HG03108 (cell line): ENCODE data around the gene TNK1.

Experiments used
- ATAC-seq: cut with Tn5 transposase; IDR thresholded peaks from one replicate; pipeline ENCODE4 v1.9.1; 2021; ENCODE audit warnings: moderate library complexity; ENCODE audit not compliant: unreplicated experiment

The TNK1 gene

DNA sequence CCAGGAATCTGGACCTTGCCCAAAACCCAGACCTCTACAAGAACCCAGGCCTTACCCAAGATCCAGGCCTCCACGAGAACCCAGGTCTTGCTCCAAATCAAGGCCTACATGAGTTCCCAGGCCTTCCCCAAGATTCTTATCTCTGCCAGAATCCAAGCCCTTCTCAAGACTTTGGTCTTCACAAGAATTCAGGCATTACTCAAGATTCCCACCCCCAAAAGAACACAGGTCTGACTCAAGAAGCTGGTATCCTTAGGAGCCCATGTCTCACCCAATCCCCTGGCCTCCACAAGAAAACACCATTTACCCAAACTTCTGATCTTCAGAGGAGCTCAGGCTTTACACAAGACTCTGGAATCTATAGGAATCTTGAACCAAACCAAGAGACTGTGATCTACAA lies 50.3 kb downstream of the TNK1 start:
- ATAC-seq = no peak

GRCh38 chr17:7432296-7432695 lies 51.4 kb downstream of the TNK1 start:
- ATAC-seq = no peak

DNA sequence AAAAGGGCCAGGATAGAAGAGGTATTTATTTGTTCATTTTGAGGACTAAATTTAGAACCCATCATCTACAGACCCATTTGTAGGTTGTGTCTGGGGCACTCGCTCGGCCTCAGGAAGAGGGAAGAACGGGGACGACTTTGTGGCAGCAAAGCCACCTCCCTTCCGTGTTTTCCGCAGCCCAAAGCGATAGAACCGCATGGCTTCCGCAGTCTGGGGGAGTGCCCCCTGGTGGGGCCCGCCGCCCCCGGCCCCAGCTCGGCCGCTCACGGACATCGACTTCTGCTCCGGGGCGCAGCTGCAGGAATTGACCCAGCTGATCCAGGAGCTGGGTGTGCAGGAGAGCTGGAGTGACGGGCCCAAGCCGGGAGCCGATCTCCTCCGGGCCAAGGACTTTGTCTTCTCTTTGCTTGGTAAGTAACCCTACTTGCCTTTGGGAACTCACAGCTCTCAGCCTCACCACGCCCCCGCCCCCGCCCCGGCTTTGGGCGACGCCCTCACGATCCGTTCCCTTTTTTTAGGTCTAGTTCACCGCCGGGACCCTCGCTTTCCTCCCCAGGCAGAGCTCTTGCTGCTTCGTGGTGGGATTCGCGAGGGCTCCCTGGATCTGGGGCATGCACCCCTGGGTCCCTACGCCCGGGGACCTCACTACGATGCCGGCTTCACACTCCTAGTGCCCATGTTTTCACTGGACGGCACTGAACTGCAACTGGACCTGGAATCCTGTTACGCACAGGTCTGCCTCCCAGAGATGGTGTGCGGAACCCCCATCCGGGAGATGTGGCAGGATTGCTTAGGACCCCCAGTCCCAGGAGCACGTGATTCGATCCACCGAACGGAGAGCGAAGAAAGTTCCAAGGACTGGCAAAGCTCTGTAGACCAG lies 55.0 kb downstream of the TNK1 start:
- ATAC-seq = peak; percentile 13

DNA sequence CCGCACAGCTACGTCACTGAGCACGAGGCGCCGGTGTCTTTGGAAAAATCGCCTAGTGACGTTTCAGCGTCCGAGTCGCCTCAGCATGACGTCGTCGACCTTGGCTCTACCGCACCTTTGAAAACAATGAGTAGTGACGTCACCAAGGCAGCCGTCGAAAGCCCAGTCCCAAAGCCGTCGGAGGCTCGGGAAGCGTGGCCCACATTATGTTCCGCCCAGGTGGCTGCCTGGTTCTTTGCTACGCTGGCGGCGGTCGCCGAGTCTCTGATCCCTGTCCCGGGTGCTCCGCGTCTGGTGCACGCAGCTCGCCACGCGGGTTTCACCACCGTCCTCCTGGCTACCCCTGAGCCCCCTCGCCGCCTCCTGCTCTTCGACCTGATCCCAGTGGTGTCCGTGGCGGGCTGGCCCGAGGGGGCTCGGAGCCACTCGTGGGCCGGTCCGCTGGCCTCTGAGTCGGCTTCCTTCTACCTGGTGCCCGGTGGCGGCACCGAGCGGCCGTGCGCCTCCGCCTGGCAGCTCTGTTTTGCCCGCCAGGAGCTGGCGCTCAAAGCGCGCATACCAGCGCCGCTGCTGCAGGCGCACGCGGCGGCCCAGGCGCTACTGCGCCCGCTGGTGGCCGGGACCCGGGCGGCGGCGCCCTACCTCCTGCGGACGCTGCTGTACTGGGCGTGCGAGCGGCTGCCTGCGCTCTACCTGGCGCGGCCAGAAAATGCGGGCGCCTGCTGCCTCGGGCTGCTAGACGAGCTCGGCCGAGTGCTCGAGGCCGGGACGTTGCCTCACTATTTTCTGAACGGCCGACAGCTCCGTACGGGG lies 55.9 kb downstream of the TNK1 start:
- ATAC-seq = peak; percentile 39

DNA sequence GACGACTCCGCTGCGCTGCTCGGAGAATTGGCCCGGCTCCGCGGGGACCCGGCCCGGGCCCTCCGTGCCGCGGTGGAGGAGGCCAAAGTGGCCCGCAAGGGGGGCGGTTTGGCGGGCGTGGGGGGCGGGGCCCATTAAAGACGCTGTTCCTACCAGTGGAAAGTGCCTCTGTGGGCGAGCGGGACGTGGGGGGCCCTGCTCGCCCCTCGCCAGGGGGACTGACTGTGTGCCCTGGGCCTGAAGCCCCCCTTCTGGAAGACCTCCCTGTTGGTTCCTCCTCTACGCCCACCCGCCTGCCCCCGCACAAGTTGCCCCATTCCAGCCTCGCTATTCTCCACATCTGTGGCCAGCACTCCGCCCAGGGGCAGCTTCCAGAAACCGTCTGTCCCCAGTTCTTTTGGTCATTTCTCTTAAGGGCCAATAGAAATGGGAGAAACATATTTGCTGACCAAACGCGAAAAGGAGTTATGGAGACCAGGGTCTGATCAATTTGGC lies 56.5 kb downstream of the TNK1 start:
- no peak for ATAC-seq

GRCh38 chr17:7437950-7438614 lies 57.2 kb downstream of the TNK1 start:
- no peak for ATAC-seq

GRCh38 chr17:7438656-7439460 lies 58.0 kb downstream of the TNK1 start:
- no peak for ATAC-seq
